Measurements from ENCODE around the gene FAM163B. TPM values are rescaled to one million over a fixed set of nuclear protein-coding genes. Genes with fewer than 3 reads are reported as not detected.

The FAM163B gene
- total RNA-seq, 1 donor from 2014 or later: not detected

- no peaks in the 10 kb centered on the region for H3K36me3 ChIP-seq (ENCODE audit: control insufficient read depth in 3 of 3, insufficient read depth in 3 of 3, low read length in 3 of 3)
- H3K27me3 ChIP-seq (ENCODE audit: control insufficient read depth in 3 of 3, insufficient read depth in 3 of 3, low read length in 3 of 3): peaks cover 29 to 39% (median 33%) of the 10 kb centered on the region in 3 donors
- no peak overlapping the region for H3K9ac ChIP-seq (ENCODE audit: low read depth in 1 of 3, low read length in 3 of 3)
Measured at GRCh38 chr9:133621725-133622267, 12.6 kb upstream of the FAM163B start.

GRCh38 chr9:133619791-133620190 is 10.6 kb upstream of the FAM163B start:
- Histone ChIP-seq H3K4me1 (ENCODE audit: control insufficient read depth in 3 of 3, insufficient read depth in 3 of 3, low read length in 3 of 3) (no peaks in the 10 kb centered on the region), H3K36me3 (ENCODE audit: control insufficient read depth in 3 of 3, insufficient read depth in 3 of 3, low read length in 3 of 3) (no peaks in the 10 kb centered on the region), H3K4me3 (ENCODE audit: low read length in 3 of 3) (no peak overlapping the region), H3K9me3 (ENCODE audit: control insufficient read depth in 3 of 3, low read length in 3 of 3) (no peaks in the 10 kb centered on the region), H3K27ac (ENCODE audit: low read depth, low read length) (no peak overlapping the region), H3K9ac (ENCODE audit: low read depth in 1 of 3, low read length in 3 of 3) (no peak overlapping the region), H3K27me3 (ENCODE audit: control insufficient read depth in 3 of 3, insufficient read depth in 3 of 3, low read length in 3 of 3) (peaks cover 46 to 58% (median 51%) of the 10 kb centered on the region in 3 donors)

More at GRCh38 chr9:133621725-133622267, 12.6 kb upstream of the FAM163B start:
- Histone ChIP-seq H3K4me3 (ENCODE audit: low read length in 3 of 3) (no peak overlapping the region), H3K4me1 (ENCODE audit: control insufficient read depth in 3 of 3, insufficient read depth in 3 of 3, low read length in 3 of 3) (no peaks in the 10 kb centered on the region), H3K9me3 (ENCODE audit: control insufficient read depth in 3 of 3, low read length in 3 of 3) (no peaks in the 10 kb centered on the region), H3K27ac (ENCODE audit: low read depth, low read length) (no peak overlapping the region)

GRCh38 chr9:133618726-133619125 is 9.5 kb upstream of the FAM163B start:
- Histone ChIP-seq H3K36me3 (ENCODE audit: control insufficient read depth in 3 of 3, insufficient read depth in 3 of 3, low read length in 3 of 3) (no peaks in the 10 kb centered on the region), H3K9me3 (ENCODE audit: control insufficient read depth in 3 of 3, low read length in 3 of 3) (no peaks in the 10 kb centered on the region), H3K9ac (ENCODE audit: low read depth in 1 of 3, low read length in 3 of 3) (no peak overlapping the region), H3K27me3 (ENCODE audit: control insufficient read depth in 3 of 3, insufficient read depth in 3 of 3, low read length in 3 of 3) (peaks cover 57 to 69% (median 60%) of the 10 kb centered on the region in 3 donors), H3K27ac (ENCODE audit: low read depth, low read length) (no peak overlapping the region), H3K4me3 (ENCODE audit: low read length in 3 of 3) (no peak overlapping the region), H3K4me1 (ENCODE audit: control insufficient read depth in 3 of 3, insufficient read depth in 3 of 3, low read length in 3 of 3) (no peaks in the 10 kb centered on the region)

DNA sequence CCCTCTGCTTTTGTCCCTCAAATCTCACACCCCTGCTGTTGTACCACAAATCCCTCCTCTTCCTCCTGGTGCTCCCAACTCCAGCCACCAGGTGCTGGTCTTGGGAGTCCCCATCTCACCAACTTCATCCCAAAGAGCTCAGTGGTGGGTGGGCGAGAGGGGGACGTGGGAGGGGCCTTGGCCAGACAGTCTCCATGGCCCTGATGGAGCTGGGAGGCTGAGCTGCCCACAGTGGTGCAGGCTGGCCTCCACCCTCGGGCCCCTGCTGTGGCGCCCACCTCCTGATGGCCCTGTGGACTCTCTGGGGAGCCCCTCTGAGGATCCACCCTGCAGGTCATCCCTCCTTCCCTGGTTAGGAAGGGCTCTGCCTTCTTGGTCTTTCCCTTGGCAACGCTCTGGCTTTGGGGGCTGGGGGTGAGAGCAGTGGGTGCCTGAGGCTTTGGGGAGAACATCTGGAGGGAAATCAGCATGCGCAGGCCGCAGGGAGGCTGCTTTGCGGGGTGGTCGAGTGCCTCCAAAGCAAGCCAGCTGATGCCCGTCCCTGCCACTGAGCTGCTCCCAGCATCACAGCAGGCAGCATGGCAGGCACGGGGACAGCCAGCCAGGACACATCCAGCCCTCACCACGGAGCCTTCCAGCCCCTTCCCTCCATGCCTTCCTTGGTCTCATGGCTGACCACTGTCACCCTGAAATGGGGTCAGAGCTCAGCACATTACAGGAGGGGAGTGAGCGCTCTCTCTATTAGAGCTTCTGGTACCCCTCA is 7.6 kb upstream of the FAM163B start:
- H3K4me1 ChIP-seq (ENCODE audit: control insufficient read depth in 3 of 3, insufficient read depth in 3 of 3, low read length in 3 of 3): no peaks in the 10 kb centered on the region
- no peak overlapping the region for H3K4me3 ChIP-seq (ENCODE audit: low read length in 3 of 3)
- no peak overlapping the region for H3K27ac ChIP-seq (ENCODE audit: low read depth, low read length)
- H3K27me3 ChIP-seq (ENCODE audit: control insufficient read depth in 3 of 3, insufficient read depth in 3 of 3, low read length in 3 of 3): peaks cover 60 to 73% (median 65%) of the 10 kb centered on the region in 3 donors
- H3K9ac ChIP-seq (ENCODE audit: low read depth in 1 of 3, low read length in 3 of 3): no peak overlapping the region
- no peaks in the 10 kb centered on the region for H3K36me3 ChIP-seq (ENCODE audit: control insufficient read depth in 3 of 3, insufficient read depth in 3 of 3, low read length in 3 of 3)
- no peaks in the 10 kb centered on the region for H3K9me3 ChIP-seq (ENCODE audit: control insufficient read depth in 3 of 3, low read length in 3 of 3)

GRCh38 chr9:133615606-133616188 is 6.5 kb upstream of the FAM163B start:
- Histone ChIP-seq H3K9ac (ENCODE audit: low read depth in 1 of 3, low read length in 3 of 3) (no peak overlapping the region), H3K4me1 (ENCODE audit: control insufficient read depth in 3 of 3, insufficient read depth in 3 of 3, low read length in 3 of 3) (no peaks in the 10 kb centered on the region), H3K9me3 (ENCODE audit: control insufficient read depth in 3 of 3, low read length in 3 of 3) (no peaks in the 10 kb centered on the region), H3K27ac (ENCODE audit: low read depth, low read length) (no peak overlapping the region), H3K4me3 (ENCODE audit: low read length in 3 of 3) (no peak overlapping the region), H3K27me3 (ENCODE audit: control insufficient read depth in 3 of 3, insufficient read depth in 3 of 3, low read length in 3 of 3) (peaks cover 62 to 78% (median 69%) of the 10 kb centered on the region in 3 donors), H3K36me3 (ENCODE audit: control insufficient read depth in 3 of 3, insufficient read depth in 3 of 3, low read length in 3 of 3) (no peaks in the 10 kb centered on the region)

DNA sequence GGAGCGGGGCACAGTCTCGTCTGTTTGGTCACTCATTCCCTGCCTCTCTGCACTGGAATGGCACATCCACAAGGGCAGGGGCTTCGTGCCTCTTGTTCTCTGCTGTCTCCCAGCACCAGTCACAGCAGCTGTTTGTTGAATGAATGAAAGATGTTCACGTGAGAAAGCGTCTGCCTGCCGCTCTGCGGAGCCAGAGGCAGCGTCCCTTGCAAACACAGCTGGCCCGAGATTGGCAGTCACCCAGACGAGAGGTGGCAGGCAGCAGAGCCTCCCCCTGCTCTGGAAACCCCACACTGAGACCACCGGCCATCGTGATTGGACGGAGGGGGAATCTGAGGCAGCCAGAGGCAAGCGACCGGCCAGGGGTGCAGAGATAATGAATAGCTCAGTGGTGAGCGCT is 6.0 kb upstream of the FAM163B start:
- Histone ChIP-seq H3K4me1 (ENCODE audit: control insufficient read depth in 3 of 3, insufficient read depth in 3 of 3, low read length in 3 of 3) (no peaks in the 10 kb centered on the region), H3K27me3 (ENCODE audit: control insufficient read depth in 3 of 3, insufficient read depth in 3 of 3, low read length in 3 of 3) (peaks cover 67 to 83% (median 71%) of the 10 kb centered on the region in 3 donors), H3K9me3 (ENCODE audit: control insufficient read depth in 3 of 3, low read length in 3 of 3) (no peaks in the 10 kb centered on the region)

DNA sequence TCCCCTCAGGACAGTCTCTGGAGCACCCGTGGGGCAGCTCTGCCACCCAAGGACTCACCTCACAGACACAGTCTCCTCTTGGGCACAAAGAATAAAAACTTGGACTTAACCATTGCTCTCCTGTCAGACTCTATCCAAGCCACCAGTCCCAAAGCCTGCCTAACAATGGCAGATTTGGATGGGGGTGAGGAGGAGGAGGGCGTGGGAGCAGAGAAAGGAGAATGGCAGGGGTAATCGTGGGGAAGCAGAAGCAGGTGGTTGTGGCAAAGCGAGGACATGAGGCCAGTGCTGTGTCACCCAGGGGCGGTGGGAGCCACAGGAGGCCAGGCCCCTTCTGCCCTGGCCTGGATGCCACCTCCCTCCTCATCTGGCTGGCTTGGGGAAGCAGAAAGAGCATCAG is 5.5 kb upstream of the FAM163B start:
- Histone ChIP-seq H3K9me3 (ENCODE audit: control insufficient read depth in 3 of 3, low read length in 3 of 3) (no peaks in the 10 kb centered on the region), H3K27ac (ENCODE audit: low read depth, low read length) (no peak overlapping the region), H3K4me3 (ENCODE audit: low read length in 3 of 3) (no peak overlapping the region), H3K9ac (ENCODE audit: low read depth in 1 of 3, low read length in 3 of 3) (no peak overlapping the region), H3K27me3 (ENCODE audit: control insufficient read depth in 3 of 3, insufficient read depth in 3 of 3, low read length in 3 of 3) (peaks cover 70 to 89% (median 72%) of the 10 kb centered on the region in 3 donors), H3K36me3 (ENCODE audit: control insufficient read depth in 3 of 3, insufficient read depth in 3 of 3, low read length in 3 of 3) (no peaks in the 10 kb centered on the region), H3K4me1 (ENCODE audit: control insufficient read depth in 3 of 3, insufficient read depth in 3 of 3, low read length in 3 of 3) (no peaks in the 10 kb centered on the region)

More for the DNA sequence above, 6.0 kb upstream of the FAM163B start:
- no peak overlapping the region for H3K9ac ChIP-seq (ENCODE audit: low read depth in 1 of 3, low read length in 3 of 3)
- H3K4me3 ChIP-seq (ENCODE audit: low read length in 3 of 3): no peak overlapping the region
- no peak overlapping the region for H3K27ac ChIP-seq (ENCODE audit: low read depth, low read length)
- H3K36me3 ChIP-seq (ENCODE audit: control insufficient read depth in 3 of 3, insufficient read depth in 3 of 3, low read length in 3 of 3): no peaks in the 10 kb centered on the region

DNA sequence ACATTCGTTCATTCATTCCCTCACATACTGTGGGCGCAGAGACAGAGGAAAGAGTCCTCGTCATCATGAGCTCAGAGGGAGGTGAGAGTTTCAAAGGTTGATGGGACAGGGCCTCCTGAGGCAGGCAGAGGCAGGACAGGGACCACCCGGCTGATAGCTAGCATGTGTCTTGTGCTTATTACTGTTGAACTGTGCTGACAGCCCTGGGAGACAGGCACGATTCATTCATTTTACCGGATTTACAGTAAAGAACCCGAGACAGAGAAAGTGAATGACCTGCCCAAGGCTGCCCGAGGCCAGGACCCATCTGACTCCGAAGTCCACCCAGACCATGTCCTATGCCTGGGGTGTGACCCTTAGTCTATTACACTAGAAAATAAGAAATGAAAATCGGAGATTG is 4.9 kb upstream of the FAM163B start:
- H3K9ac ChIP-seq (ENCODE audit: low read depth in 1 of 3, low read length in 3 of 3): no peak overlapping the region
- no peaks in the 10 kb centered on the region for H3K36me3 ChIP-seq (ENCODE audit: control insufficient read depth in 3 of 3, insufficient read depth in 3 of 3, low read length in 3 of 3)
- no peak overlapping the region for H3K27ac ChIP-seq (ENCODE audit: low read depth, low read length)
- H3K9me3 ChIP-seq (ENCODE audit: control insufficient read depth in 3 of 3, low read length in 3 of 3): no peaks in the 10 kb centered on the region
- H3K27me3 ChIP-seq (ENCODE audit: control insufficient read depth in 3 of 3, insufficient read depth in 3 of 3, low read length in 3 of 3): peaks cover 66 to 91% (median 75%) of the 10 kb centered on the region in 3 donors
- no peaks in the 10 kb centered on the region for H3K4me1 ChIP-seq (ENCODE audit: control insufficient read depth in 3 of 3, insufficient read depth in 3 of 3, low read length in 3 of 3)
- H3K4me3 ChIP-seq (ENCODE audit: low read length in 3 of 3): no peak overlapping the region

DNA sequence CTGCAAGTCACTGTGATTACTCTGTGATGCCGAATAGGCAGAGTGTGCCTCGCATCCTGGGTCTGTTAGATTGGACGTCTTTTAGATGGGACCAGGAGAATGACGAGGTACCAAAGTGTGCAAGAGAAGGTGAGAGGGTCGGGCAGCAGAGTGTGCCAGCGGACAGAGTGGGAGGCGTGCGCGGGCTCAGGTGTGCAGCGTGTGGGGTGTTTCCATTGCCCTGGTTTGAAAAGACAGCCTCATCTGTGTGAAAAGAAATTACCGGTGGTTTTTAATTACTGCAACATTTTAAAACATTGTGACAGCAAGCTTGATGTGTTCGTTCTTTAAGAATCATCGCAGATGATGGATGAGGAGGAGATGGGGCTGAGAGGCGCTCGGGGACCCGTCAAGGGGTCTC is 4.2 kb upstream of the FAM163B start:
- Histone ChIP-seq H3K27ac (ENCODE audit: low read depth, low read length) (no peak overlapping the region), H3K9ac (ENCODE audit: low read depth in 1 of 3, low read length in 3 of 3) (no peak overlapping the region), H3K36me3 (ENCODE audit: control insufficient read depth in 3 of 3, insufficient read depth in 3 of 3, low read length in 3 of 3) (no peaks in the 10 kb centered on the region), H3K4me1 (ENCODE audit: control insufficient read depth in 3 of 3, insufficient read depth in 3 of 3, low read length in 3 of 3) (no peaks in the 10 kb centered on the region), H3K27me3 (ENCODE audit: control insufficient read depth in 3 of 3, insufficient read depth in 3 of 3, low read length in 3 of 3) (peaks cover 71 to 92% (median 81%) of the 10 kb centered on the region in 3 donors), H3K4me3 (ENCODE audit: low read length in 3 of 3) (no peak overlapping the region), H3K9me3 (ENCODE audit: control insufficient read depth in 3 of 3, low read length in 3 of 3) (no peaks in the 10 kb centered on the region)

DNA sequence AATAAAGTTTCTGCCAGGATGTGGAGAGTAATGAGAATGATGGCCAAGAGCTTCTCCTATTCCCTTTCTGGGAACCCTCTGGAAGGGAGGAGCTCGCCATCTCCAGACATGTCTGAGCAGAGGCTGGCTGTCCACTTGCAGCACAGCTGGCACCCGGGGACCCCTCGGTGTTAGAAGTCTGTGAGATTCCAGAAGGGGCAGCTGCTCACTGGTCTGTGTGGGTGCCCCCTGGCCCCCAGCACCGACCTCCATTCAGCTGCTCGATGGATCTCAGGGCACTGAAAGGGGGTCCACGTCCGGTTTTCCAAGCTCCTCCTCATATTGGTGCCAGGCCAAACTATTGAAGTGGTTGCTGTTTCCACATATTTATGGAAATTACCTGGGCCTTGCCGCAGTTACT is 3.6 kb upstream of the FAM163B start:
- Histone ChIP-seq H3K36me3 (ENCODE audit: control insufficient read depth in 3 of 3, insufficient read depth in 3 of 3, low read length in 3 of 3) (no peaks in the 10 kb centered on the region), H3K27ac (ENCODE audit: low read depth, low read length) (no peak overlapping the region), H3K9ac (ENCODE audit: low read depth in 1 of 3, low read length in 3 of 3) (no peak overlapping the region), H3K4me3 (ENCODE audit: low read length in 3 of 3) (no peak overlapping the region), H3K9me3 (ENCODE audit: control insufficient read depth in 3 of 3, low read length in 3 of 3) (no peaks in the 10 kb centered on the region), H3K4me1 (ENCODE audit: control insufficient read depth in 3 of 3, insufficient read depth in 3 of 3, low read length in 3 of 3) (no peaks in the 10 kb centered on the region), H3K27me3 (ENCODE audit: control insufficient read depth in 3 of 3, insufficient read depth in 3 of 3, low read length in 3 of 3) (peaks cover 77 to 92% (median 84%) of the 10 kb centered on the region in 3 donors)
